ENCODE measurements around the gene NOC3L.

NOC3L gene

DNA sequence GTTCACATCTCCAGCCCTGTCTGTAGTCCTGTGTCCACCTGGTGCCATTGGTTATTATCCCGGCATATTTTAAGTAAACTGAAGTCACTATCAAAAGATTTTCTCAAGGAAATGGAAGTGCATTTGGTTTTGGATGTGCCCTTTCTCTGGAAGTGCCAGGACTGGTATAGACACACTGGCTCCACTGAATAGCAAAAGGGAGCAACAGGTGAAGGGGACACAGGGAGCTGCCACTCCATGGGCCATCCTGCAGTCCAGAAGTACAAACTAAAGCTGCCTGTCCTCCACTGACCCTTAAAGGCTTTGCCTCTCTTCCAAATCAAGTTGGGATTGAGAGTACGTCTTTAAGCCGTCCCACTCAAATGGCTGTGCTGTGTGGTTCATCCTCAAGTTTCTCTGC lies 62.7 kb downstream of the NOC3L start:
- DNase-seq, result no peak

DNA sequence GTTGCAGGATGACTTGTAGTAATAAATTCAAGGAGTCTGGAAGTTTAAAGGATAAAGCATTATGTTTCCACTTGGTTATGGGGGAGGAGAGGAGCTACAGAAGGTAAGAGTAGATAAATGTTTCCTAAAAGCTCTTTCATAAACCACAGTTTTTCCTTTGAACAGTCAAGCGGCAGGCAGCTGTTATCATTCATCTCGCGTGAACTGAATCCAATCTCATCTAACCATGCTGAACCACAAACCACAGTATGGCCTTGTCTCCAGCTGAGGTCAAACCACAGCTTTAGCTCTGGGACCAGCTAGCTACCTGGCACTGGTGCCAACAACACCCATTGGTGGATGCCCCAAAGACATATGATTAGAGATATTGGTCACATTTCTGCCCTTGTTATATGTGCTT lies 63.3 kb downstream of the NOC3L start:
- DNase-seq, result peak; percentile 47

DNA sequence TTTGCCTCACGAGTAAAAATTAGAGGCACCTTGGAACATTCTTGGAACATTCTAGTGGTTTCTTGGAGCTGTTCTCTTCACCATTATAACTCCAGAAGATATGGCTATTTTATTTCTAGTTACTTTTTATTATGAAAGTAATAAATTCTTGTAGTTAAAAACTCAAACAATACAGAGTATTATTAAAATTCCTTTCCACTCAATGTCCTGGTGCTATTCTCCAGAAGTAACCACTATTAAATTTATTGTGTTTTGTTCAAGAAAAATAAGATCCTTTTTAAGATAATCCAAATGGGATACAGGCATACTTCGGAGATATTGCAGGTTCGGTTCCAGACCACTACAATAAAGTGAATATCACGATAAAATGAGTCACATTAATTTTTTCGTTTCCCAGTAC lies 68.6 kb downstream of the NOC3L start:
- no peak for DNase-seq

DNA sequence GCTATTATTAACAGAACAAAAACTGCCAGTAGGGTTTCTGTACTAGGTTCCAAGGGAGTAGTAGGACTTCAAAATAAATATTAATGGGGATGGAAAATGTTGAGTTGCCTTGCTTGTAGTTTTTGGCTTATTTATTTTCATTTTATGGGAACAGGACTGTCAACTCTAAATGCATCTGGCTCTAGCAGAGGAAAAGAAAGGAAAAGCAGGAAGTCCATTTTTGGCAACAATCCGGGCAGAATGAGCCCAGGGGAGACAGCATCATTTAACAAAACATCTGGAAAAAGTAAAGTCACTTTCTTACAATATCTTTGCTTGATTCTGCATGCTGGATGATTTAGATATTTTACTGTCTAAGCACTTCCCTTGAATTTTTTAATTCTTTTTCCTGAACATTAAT lies 69.4 kb downstream of the NOC3L start:
- peak; percentile 62 for DNase-seq

DNA sequence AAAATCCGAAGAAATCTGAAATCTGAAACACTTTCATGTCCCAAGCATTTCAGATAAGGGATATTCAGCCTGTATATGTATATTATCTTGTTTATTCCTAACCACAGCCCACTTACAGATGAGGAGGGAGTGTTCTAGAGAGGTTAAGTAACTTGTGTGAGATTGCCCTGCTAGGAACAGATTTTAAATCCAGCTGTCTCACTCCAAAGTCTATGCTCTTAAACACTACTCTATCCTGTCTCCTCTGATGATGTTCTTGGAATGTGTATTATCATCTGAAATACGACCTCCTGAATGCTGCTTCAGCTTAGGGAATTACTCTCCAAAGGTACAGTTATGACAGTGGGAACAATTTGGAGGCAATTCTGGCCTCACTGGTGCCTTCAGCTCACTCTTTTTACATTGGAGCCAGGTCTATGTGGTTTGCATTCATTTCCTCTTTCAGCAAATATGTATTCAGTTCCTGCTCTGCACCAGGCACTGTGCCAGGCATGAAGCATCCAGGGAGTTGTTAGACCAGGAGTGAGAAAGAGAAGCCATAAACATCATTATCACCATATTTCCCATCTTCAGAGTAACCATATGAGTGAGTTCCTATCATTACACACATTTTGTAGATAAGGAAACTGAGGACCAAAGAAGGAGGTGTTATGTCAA lies 70.2 kb downstream of the NOC3L start:
- peak; percentile 84 for DNase-seq

DNA sequence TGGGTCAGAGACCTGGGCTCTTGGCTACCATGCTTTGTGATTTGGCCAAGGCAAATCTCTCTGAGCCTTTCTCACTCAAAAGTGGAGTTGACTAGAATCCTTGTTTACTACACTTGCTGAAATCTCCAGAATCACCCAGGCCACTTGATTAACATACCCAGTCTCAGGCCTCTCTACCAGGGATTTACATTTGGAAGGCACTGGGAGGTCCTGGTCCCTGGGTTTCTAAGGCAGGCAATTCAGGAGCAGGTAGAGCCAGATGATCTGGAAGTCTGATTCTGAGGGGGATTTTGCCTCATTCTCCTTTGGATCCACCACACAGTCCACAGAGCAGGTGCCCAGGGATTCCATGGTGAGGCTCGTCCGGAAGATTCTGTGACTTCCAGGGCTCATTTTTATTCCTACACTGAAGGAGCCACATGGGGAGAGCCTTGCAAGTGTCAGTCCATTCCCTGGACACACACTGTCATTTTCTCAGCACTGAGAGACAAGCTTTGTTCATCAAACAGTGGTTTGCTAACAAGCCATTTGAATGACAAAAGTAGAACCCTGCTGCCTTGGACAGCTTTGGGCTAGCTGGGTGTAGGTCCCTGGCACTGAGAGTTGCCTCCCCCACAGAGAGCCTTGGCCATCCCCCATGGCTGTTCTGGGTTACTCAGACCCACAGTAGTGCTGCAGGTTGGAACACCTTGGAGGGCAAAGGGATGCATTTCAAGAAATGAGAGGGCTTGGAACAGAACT lies 74.2 kb downstream of the NOC3L start:
- DNase-seq, result no peak

DNA sequence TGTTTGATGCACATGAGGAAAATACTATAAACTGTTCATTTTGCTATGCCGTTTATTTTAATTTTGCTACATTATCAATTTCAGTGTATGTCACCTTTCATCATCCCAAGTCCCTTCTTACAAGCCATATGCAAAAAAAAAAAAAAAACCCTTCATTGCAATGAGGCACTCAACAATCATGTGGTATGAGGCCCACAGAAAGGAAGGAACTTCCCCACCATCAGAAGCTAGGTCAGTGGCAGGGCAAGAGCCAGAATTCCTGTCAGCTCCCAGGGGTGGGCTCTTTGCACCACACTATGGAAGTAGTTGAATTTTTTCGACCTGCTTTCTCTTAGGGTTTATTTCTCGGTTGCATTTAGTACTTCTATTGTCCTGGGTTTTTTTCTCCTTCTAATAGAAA lies 75.4 kb downstream of the NOC3L start:
- peak; percentile 80 for DNase-seq

DNA sequence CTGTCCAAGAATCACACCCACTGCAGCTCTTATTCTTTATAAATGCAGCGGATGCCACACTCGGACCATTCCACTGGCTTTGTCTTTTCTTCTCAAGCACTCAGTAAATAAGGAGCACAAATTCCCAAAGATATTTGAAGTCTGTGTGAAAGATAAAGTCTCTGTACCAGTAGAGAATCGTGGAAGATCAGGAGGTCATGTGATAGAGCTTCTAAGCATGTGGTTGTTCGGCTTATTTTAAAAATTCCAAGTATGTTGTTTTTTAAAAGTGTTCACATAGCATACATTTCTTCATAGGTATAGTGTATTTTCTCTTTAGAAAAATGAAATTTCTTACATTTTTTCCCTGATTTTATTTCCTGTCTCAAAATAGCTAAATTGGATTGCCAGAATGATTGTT lies 75.8 kb downstream of the NOC3L start:
- peak; percentile 77 for DNase-seq

DNA sequence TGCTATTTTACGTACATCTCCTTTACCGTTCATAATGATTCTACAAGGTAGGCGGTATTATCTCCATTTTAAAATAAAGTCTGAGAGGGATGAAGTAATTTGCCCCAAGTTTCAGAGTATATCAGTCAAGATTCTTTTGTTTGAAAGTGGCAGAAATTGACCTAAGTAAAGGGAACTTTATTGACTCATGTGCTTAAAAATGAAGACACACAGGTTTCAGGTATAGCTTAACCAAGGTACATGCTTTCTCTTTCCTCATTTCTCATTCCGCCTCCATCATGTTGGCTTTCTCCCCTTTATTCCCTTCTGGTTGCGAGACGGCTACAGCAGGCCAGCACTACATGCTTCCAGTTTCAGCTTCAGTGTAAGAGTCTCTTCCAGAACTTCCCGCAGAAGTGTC lies 77.5 kb downstream of the NOC3L start:
- DNase-seq, result no peak

Data from fibroblast of skin of scalp (primary cell).